NCI-H460 (cell line): ENCODE data around the gene FBXL19. TPM values are rescaled to one million over a fixed set of nuclear protein-coding genes. Genes with fewer than 3 reads are reported as not detected.

Source experiments
- small RNA-seq, 2 experiments: library from RNA; depleted of rRNA; stranded (forward); fragments of <200 nt; gene quantifications; one replicate each; pipeline ENCODE3, GENCODE V24; 2014
- total RNA-seq: library from RNA; depleted of rRNA; stranded (reverse); fragments of >200 nt; shearing (Covaris generic); gene quantifications from 2 replicates; pipeline ENCODE4 v1.2.3, GENCODE V29; 2014; rRNA removed

Gene FBXL19
- total RNA-seq, 1 experiment from 2014 or later = 12.3 TPM

Small RNAs within 50 kb of the gene (small RNA-seq; reads per million reads assigned to genes)
- gene AC135048.1 (0 reads per million in 2 experiments), gene MIR4519 (0 reads per million in 2 experiments), gene MIR762 (0 reads per million in 2 experiments)

Other genes starting within 250 kb of the FBXL19 start
- gene SRCAP, start 224.4 kb upstream of the FBXL19 start, total RNA-seq = 5.5 and 10.0 TPM in 2 replicates
- gene PHKG2, start 175.1 kb upstream of the FBXL19 start, total RNA-seq = 14.3 and 16.6 TPM in 2 replicates
- gene CFAP119, start 161.5 kb upstream of the FBXL19 start, total RNA-seq = 2.2 and 4.6 TPM in 2 replicates
- gene RNF40, start 161.2 kb upstream of the FBXL19 start, total RNA-seq = 86.3 and 87.1 TPM in 2 replicates
- 10.9 and 11.1 TPM in 2 replicates for gene ZNF629, start 136.4 kb upstream of the FBXL19 start, total RNA-seq
- 34.1 and 45.1 TPM in 2 replicates for gene BCL7C, start 29.5 kb upstream of the FBXL19 start, total RNA-seq
- gene CTF1, start 27.0 kb upstream of the FBXL19 start, total RNA-seq = 0.59 and 0.92 TPM in 2 replicates
- gene ORAI3, start 25.5 kb downstream of the FBXL19 start, total RNA-seq = 20.1 and 21.9 TPM in 2 replicates
- 5.0 and 6.8 TPM in 2 replicates for gene SETD1A, start 34.2 kb downstream of the FBXL19 start, total RNA-seq
- gene HSD3B7, start 61.6 kb downstream of the FBXL19 start, total RNA-seq = 16.0 and 17.0 TPM in 2 replicates
- gene STX1B, start 87.1 kb downstream of the FBXL19 start, total RNA-seq = 0.10 and 0.46 TPM in 2 replicates
- gene STX4, start 110.0 kb downstream of the FBXL19 start, total RNA-seq = 19.1 and 25.1 TPM in 2 replicates
- gene ZNF668, start 150.7 kb downstream of the FBXL19 start, total RNA-seq = 8.5 and 10.6 TPM in 2 replicates
- gene ZNF646, start 150.8 kb downstream of the FBXL19 start, total RNA-seq = 12.6 and 13.8 TPM in 2 replicates
- 1.3 TPM in 2 replicates for gene PRSS53, start 165.4 kb downstream of the FBXL19 start, total RNA-seq
- gene VKORC1, start 171.2 kb downstream of the FBXL19 start, total RNA-seq = 138 and 148 TPM in 2 replicates
- 24.0 and 26.9 TPM in 2 replicates for gene BCKDK, start 184.8 kb downstream of the FBXL19 start, total RNA-seq
- gene KAT8, start 194.1 kb downstream of the FBXL19 start, total RNA-seq = 33.2 and 45.2 TPM in 2 replicates
- gene PRSS8, start 212.2 kb downstream of the FBXL19 start, total RNA-seq = not detected in 2 replicates
- not detected in 2 replicates for gene PRSS36, start 226.5 kb downstream of the FBXL19 start, total RNA-seq